ENCODE measurements around the gene OTUB1.

OTUB1 gene

DNA sequence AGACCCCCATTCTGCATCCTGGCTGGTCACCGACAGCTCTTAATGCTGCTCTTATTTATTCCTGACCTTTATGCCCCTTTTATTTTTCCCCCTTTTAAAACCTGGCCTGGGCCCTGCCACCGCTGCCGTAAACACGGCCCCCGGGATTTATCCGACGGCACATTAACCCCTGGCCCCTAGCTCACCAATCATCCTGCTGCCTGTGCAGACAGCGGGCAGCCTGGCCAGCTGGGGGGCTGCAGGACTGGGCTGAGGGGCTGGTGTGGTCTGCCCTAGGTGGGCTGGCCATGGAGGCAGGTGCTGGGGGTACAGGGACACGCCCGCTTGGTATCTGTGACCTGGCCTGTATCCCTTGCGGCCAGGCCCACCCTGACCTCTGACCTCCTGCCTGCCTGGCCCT is 28.1 kb downstream of the OTUB1 start:
- H3K27me3 ChIP-seq (ENCODE audit: insufficient read depth, poor library complexity, severe bottlenecking): no peaks in the 10 kb centered on the region
- no peak for ATAC-seq (ENCODE audit: low read depth)
- DNase-seq (ENCODE audit: low spot score): no peak

DNA sequence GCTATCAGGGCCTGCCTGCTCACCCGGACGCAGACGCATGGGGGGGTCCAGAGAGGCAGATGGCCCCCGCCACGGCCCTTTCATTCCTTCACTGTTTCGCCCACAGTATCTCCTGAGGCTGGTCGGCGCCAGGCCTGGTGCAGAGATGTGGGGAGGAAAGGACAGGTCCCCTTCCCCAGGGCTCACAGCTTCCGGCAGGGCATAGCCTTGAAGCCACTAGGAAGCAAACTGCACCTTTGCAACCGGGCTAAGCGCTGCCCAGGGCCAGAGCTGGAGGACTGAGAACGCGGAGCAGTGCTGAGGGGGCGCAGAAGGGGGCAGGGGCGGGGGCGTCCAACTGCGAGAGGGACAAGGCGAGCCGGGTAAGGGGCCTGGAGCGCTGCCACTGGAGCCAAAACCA is 29.3 kb downstream of the OTUB1 start:
- no peaks in the 10 kb centered on the region for H3K36me3 ChIP-seq (ENCODE audit: low read depth)
- DNase-seq (ENCODE audit: low spot score): no peak
- H3K4me3 ChIP-seq (ENCODE audit: severe bottlenecking): no peak overlapping the region
- no peak for ATAC-seq (ENCODE audit: low read depth)
- no peaks in the 10 kb centered on the region for H3K9me3 ChIP-seq (ENCODE audit: severe bottlenecking)
- no peaks in the 10 kb centered on the region for H3K27me3 ChIP-seq (ENCODE audit: insufficient read depth, poor library complexity, severe bottlenecking)
- no peaks in the 10 kb centered on the region for H3K4me1 ChIP-seq (ENCODE audit: insufficient read depth, poor library complexity, severe bottlenecking)
- TF ChIP-seq, protein P1, sequence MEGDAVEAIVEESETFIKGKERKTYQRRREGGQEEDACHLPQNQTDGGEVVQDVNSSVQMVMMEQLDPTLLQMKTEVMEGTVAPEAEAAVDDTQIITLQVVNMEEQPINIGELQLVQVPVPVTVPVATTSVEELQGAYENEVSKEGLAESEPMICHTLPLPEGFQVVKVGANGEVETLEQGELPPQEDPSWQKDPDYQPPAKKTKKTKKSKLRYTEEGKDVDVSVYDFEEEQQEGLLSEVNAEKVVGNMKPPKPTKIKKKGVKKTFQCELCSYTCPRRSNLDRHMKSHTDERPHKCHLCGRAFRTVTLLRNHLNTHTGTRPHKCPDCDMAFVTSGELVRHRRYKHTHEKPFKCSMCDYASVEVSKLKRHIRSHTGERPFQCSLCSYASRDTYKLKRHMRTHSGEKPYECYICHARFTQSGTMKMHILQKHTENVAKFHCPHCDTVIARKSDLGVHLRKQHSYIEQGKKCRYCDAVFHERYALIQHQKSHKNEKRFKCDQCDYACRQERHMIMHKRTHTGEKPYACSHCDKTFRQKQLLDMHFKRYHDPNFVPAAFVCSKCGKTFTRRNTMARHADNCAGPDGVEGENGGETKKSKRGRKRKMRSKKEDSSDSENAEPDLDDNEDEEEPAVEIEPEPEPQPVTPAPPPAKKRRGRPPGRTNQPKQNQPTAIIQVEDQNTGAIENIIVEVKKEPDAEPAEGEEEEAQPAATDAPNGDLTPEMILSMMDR (IDR thresholded peaks at IDR 0.05; ENCODE audit: poor library complexity, severe bottlenecking): no peak
- no peak overlapping the region for H3K27ac ChIP-seq (ENCODE audit: poor library complexity, severe bottlenecking)

More for the DNA sequence above, 28.1 kb downstream of the OTUB1 start:
- no peak overlapping the region for H3K27ac ChIP-seq (ENCODE audit: poor library complexity, severe bottlenecking)
- TF ChIP-seq, protein P1 (IDR thresholded peaks at IDR 0.05; ENCODE audit: poor library complexity, severe bottlenecking): no peak
- H3K4me1 ChIP-seq (ENCODE audit: insufficient read depth, poor library complexity, severe bottlenecking): no peaks in the 10 kb centered on the region
- H3K4me3 ChIP-seq (ENCODE audit: severe bottlenecking): no peak overlapping the region
- H3K9me3 ChIP-seq (ENCODE audit: severe bottlenecking): no peaks in the 10 kb centered on the region
- H3K36me3 ChIP-seq (ENCODE audit: low read depth): no peaks in the 10 kb centered on the region

DNA sequence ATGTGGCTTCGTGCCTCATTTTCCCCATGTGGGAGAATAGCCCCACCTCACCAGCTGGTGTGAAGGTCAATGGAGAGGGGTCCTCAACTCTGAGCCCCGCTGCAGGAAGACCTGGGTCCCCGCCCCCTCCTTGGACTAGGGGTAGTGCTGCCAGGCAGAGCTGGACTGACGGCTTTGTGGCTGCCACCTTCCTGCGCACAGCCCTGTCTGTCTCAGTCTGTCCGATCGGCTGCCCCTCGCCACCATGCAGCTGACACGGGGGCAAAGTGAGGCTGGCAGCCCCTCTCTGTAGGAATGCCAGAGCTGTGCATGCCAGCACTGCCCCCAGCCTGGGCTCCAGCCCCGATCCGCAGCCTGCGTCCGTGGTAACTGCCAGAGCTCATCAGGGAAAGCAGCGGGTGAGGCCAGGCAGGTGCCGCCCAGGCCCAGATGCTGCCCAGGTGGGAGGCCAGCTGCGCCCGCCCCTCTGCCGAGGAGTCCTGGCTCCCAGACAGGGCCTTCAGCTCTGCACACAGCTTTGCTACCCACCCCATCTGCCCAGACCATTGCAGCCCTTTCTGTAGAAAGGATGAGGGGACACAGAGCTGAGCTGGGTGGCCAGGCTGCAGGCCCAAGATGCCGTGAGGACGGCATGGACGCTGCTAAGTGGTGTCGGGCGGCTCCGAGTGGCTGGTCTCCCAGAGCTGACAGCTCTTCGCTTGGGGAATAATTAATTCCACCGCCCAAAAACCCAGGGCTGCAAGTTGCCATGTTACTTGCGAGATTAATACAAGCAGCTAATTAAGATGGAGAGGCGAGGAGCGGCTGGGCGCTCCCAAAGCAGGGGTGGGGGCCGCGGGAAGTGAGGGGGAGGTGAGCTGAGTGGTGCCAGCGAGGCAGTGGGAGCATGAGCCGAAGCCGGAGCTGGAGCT is 30.0 kb downstream of the OTUB1 start:
- H3K27ac ChIP-seq (ENCODE audit: poor library complexity, severe bottlenecking): no peak overlapping the region
- no peak for ATAC-seq (ENCODE audit: low read depth)
- H3K4me1 ChIP-seq (ENCODE audit: insufficient read depth, poor library complexity, severe bottlenecking): no peaks in the 10 kb centered on the region
- no peak for DNase-seq (ENCODE audit: low spot score)
- H3K9me3 ChIP-seq (ENCODE audit: severe bottlenecking): no peaks in the 10 kb centered on the region
- H3K4me3 ChIP-seq (ENCODE audit: severe bottlenecking): no peak overlapping the region
- no peaks in the 10 kb centered on the region for H3K27me3 ChIP-seq (ENCODE audit: insufficient read depth, poor library complexity, severe bottlenecking)
- no peaks in the 10 kb centered on the region for H3K36me3 ChIP-seq (ENCODE audit: low read depth)
- TF ChIP-seq, protein P1 (IDR thresholded peaks at IDR 0.05; ENCODE audit: poor library complexity, severe bottlenecking): no peak

DNA sequence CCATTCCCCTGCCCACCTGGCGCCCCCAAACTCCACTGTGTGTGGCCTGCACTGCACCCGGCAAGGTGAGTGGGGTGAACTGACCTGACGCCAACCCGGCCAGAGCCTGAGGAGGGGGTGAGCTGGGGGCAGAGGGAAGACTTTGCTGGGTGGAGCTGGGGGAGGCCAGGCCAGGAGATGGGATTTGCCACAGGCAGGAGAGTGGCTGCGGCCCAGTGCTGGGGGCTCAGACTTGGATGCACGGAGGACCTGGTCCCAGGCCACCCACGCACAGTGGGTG is 31.6 kb downstream of the OTUB1 start:
- TF ChIP-seq, protein P1 (IDR thresholded peaks at IDR 0.05; ENCODE audit: poor library complexity, severe bottlenecking): no peak
- Histone ChIP-seq H3K9me3 (ENCODE audit: severe bottlenecking) (no peaks in the 10 kb centered on the region), H3K4me3 (ENCODE audit: severe bottlenecking) (no peak overlapping the region), H3K36me3 (ENCODE audit: low read depth) (no peaks in the 10 kb centered on the region), H3K4me1 (ENCODE audit: insufficient read depth, poor library complexity, severe bottlenecking) (peaks cover 2% of the 10 kb centered on the region), H3K27me3 (ENCODE audit: insufficient read depth, poor library complexity, severe bottlenecking) (no peaks in the 10 kb centered on the region), H3K27ac (ENCODE audit: poor library complexity, severe bottlenecking) (no peak overlapping the region)
- ATAC-seq (ENCODE audit: low read depth): no peak
- no peak for DNase-seq (ENCODE audit: low spot score)

DNA sequence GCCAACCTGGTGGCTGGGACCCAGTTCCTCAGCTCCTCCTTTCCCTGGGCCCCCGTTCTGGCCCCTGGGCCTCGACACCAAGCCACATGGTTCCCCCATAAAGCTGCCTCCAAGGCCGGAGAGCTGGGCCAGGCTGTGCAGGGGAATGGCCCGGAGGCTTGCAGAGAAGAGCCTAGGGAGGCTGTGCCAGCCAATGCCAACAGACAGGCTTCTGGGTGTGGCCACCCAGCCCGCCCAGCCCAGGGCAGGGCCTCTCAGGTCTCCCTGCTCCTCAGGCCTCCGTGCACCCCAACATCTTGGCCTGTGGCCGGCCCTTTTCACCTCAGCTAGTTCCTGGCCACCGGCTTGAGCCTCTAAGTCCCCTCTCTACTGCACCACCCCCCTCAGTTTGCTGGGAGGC is 32.1 kb downstream of the OTUB1 start:
- no peaks in the 10 kb centered on the region for H3K27me3 ChIP-seq (ENCODE audit: insufficient read depth, poor library complexity, severe bottlenecking)
- ATAC-seq (ENCODE audit: low read depth) (0 out of 3 replicates have a peak, but pooled peaks have one; percentile 24), DNase-seq (ENCODE audit: low spot score) (no peak)
- TF ChIP-seq, protein P1 (IDR thresholded peaks at IDR 0.05; ENCODE audit: poor library complexity, severe bottlenecking): no peak
- H3K27ac ChIP-seq (ENCODE audit: poor library complexity, severe bottlenecking): no peak overlapping the region
- no peaks in the 10 kb centered on the region for H3K9me3 ChIP-seq (ENCODE audit: severe bottlenecking)
- no peak overlapping the region for H3K4me3 ChIP-seq (ENCODE audit: severe bottlenecking)
- no peaks in the 10 kb centered on the region for H3K36me3 ChIP-seq (ENCODE audit: low read depth)
- peaks cover 2% of the 10 kb centered on the region for H3K4me1 ChIP-seq (ENCODE audit: insufficient read depth, poor library complexity, severe bottlenecking)
